ENCODE results near the gene DNER.

DNA sequence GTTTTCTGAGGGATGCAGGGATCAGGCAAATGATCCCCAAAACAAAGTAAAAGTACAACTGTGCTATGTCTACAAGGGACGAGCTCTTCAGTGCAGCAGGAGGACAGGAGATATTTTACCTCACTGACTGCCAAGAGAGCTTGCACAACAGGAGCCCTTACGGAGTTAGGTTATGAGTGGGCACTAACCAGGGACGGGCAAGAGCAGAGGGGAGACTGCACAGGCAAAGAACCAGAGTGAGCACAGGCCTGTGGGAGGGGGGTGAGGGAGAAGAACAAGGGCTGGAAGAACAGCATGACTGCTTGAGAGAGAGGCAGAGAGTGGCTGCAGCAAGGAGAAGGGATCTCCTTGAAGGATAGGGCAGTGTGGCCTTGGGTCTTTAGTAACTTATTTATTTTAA is 342.1 kb downstream of the DNER start:
- TF ChIP-seq CBFB (IDR thresholded peaks at IDR 0.05; ENCODE audit: low read depth) (no peak), SREBF2 (IDR thresholded peaks at IDR 0.05; ENCODE audit: low read length) (no peak), ZNF24 (IDR thresholded peaks at IDR 0.05) (no peak), CHD4 (IDR thresholded peaks at IDR 0.05) (no peak), CHD2 (IDR thresholded peaks at IDR 0.05; ENCODE audit: borderline replicate concordance, low read depth, low read length) (no peak), KAT2A (conservative IDR thresholded peaks at IDR 0.05; ENCODE audit: control insufficient read depth, low read depth, low read length) (no peak), POLR2A (IDR thresholded peaks at IDR 0.05; ENCODE audit: low read depth, low read length) (no peak), JUND (IDR thresholded peaks at IDR 0.05; ENCODE audit: low read depth, low read length) (no peak)
- TF ChIP-seq, protein P1, sequence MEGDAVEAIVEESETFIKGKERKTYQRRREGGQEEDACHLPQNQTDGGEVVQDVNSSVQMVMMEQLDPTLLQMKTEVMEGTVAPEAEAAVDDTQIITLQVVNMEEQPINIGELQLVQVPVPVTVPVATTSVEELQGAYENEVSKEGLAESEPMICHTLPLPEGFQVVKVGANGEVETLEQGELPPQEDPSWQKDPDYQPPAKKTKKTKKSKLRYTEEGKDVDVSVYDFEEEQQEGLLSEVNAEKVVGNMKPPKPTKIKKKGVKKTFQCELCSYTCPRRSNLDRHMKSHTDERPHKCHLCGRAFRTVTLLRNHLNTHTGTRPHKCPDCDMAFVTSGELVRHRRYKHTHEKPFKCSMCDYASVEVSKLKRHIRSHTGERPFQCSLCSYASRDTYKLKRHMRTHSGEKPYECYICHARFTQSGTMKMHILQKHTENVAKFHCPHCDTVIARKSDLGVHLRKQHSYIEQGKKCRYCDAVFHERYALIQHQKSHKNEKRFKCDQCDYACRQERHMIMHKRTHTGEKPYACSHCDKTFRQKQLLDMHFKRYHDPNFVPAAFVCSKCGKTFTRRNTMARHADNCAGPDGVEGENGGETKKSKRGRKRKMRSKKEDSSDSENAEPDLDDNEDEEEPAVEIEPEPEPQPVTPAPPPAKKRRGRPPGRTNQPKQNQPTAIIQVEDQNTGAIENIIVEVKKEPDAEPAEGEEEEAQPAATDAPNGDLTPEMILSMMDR (IDR thresholded peaks at IDR 0.05 in 2 of 3, conservative IDR thresholded peaks at IDR 0.05 in 1 of 3; ENCODE audit: control insufficient read depth in 2 of 3, extremely low read depth in 1 of 3, insufficient read depth in 1 of 3, low read depth in 3 of 3, low read length in 3 of 3), result no peak
- TF ChIP-seq, protein P2, sequence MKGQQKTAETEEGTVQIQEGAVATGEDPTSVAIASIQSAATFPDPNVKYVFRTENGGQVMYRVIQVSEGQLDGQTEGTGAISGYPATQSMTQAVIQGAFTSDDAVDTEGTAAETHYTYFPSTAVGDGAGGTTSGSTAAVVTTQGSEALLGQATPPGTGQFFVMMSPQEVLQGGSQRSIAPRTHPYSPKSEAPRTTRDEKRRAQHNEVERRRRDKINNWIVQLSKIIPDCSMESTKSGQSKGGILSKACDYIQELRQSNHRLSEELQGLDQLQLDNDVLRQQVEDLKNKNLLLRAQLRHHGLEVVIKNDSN (IDR thresholded peaks at IDR 0.05; ENCODE audit: borderline replicate concordance, extremely low read length, insufficient read depth, low read depth, low read length), result no peak
- TF ChIP-seq, protein P3, sequence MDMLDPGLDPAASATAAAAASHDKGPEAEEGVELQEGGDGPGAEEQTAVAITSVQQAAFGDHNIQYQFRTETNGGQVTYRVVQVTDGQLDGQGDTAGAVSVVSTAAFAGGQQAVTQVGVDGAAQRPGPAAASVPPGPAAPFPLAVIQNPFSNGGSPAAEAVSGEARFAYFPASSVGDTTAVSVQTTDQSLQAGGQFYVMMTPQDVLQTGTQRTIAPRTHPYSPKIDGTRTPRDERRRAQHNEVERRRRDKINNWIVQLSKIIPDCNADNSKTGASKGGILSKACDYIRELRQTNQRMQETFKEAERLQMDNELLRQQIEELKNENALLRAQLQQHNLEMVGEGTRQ (IDR thresholded peaks at IDR 0.05; ENCODE audit: borderline replicate concordance, low read depth, low read length), result no peak
